Lower lobe of right lung (tissue), 2 donors: ENCODE measurements around the gene FEM1B. TPM values are rescaled to one million over a fixed set of nuclear protein-coding genes. Genes with fewer than 3 reads are reported as not detected.

Experiments used
- ATAC-seq, 2 donors: fragments of 200-7000 bp; cut with Tn5 transposase; one replicate each; pipeline ENCODE4 v1.9.1; 2020 to 2022; ENCODE audit warnings: mild to moderate bottlenecking in 2 of 2, moderate library complexity in 2 of 2
- DNase-seq: peaks from one replicate; pipeline ENCODE4 v3.0.0-alpha.2; 2020
- H3K27ac ChIP-seq: fragments of 200-600 bp; one replicate; pipeline ENCODE4 v1.8.0; 2022
- H3K27me3 ChIP-seq: fragments of 200-600 bp; one replicate; pipeline ENCODE4 v1.8.0; 2022; ENCODE audit warnings: low read depth
- H3K36me3 ChIP-seq: fragments of 200-600 bp; one replicate; pipeline ENCODE4 v1.8.0; 2022; ENCODE audit warnings: mild to moderate bottlenecking
- H3K4me1 ChIP-seq: fragments of 200-600 bp; one replicate; pipeline ENCODE4 v1.8.0; 2022
- H3K4me3 ChIP-seq: fragments of 200-600 bp; one replicate; pipeline ENCODE4 v1.8.0; 2022; ENCODE audit warnings: mild to moderate bottlenecking
- H3K9me3 ChIP-seq: fragments of 200-600 bp; one replicate; pipeline ENCODE4 v1.8.0; 2022
- intact Hi-C: fragments of 100-400 bp; cut with DNase I; formaldehyde crosslinking; loops from one replicate; pipeline ENCODE4 v1.11.0; 2022
- long read RNA-seq: library from polyadenylated mRNA; unstranded; transcript quantifications from one replicate; pipeline ENCODE4 v2.0.0, GENCODE V29; 2021
- total RNA-seq: library from RNA; stranded (reverse); fragmentation: NEBNext Ultra II Directional; extraction: Animal tissue kit (Norgen Biotek cat#: 25700); gene quantifications from one replicate; pipeline ENCODE4 v1.2.1, GENCODE V29; 2021
- TF ChIP-seq, protein P1 (sequence below): fragments of 200-600 bp; IDR thresholded peaks from one replicate; pipeline ENCODE4 v1.8.0; 2022; ENCODE audit warnings: antibody characterized with exemption, mild to moderate bottlenecking
- donor health status: DM: no; HTN: yes; CAD: no; lungs with severe emphysema.

The FEM1B gene
- 55.3 TPM for total RNA-seq
- long read RNA-seq, full-length matches to known transcripts = 27 of 35 reads
- long read RNA-seq, partial matches to known transcripts = 0 of 35 reads
- long read RNA-seq, other reads (novel, unspliced or antisense) = 8 of 35 reads

DNA sequence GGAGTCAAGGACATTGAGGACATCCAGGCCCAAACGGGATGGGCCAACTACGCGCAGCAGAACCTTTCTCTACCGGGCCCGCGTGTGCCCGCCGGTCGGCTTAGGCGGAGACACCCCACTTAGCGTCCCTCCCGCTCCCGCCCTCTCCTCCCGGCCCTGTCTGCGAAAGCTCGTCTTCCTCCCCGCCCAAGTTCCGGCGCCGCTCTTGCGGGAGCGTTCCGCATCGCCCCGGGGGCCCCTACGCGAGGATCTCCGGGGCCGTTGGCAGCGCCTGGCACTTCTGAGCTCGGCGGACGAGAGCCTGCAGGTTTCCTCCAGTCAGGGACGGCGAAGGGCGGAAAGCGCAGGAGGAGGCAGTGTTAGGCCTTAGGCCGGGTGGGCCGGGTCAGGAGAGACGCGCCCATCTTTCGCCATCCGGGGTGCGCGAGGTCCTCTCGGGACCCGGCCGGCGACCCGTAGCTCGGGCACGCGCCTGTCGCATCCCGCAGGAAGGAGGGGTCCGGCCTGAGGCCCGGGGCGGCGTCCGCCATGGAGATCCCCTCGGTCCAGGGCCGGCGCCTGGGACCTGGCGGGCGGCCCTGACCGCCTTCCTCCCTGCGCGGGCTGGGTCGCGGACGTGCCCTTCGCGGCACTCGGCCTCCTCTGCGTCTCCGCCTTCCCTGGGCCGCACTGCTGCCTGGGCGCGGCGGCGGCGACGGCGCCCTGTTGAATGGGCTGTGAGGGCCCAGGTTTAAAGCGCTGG lies at the start of gene FEM1B:
FEM1B (plus strand) TSS at position 143 of the 742 bp plus-strand sequence. CDS start 673 bp downstream, outside the sequence.
- H3K4me1 ChIP-seq = peaks cover 62% of the 10 kb centered on the region

DNA sequence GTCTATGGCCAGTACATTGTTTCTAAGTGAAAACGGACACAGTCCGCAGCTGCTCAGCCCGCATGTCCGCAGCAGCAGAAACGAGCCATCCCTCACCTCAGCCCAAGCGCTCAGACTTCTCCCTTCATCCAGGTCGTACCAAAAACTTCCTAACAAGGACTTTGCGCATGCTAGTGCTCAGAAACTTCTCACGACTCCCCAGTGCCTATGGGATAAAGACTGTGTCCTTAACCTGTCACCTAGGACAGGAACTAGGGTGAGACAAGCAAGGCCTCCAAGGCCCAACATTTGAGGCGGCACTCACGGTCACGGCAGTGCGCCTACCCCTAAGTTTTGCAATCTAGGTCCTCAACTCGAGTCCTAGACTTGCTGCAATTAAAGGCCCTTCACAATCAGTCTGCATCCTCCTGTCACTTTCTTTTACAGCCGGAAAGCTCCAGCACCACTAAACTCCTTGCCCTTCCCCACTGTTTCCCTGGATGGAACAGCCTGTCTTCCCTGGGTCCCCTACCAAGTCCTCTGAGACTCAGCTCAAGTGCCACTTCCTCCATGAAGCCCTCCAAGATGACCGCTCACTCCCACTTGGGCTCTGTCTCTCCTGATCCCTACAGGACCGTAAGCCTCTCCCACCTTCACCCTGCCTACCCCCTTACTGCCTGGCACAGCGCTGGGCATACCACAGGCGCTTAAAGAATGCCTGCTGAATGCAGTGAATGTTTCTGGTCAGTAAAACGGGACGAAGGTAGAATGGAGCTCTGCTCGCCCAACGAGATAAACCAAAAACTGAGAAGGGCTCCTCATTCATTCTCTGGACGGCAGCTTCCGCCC lies 49.2 kb upstream of the FEM1B start:
- TF ChIP-seq, protein P1, sequence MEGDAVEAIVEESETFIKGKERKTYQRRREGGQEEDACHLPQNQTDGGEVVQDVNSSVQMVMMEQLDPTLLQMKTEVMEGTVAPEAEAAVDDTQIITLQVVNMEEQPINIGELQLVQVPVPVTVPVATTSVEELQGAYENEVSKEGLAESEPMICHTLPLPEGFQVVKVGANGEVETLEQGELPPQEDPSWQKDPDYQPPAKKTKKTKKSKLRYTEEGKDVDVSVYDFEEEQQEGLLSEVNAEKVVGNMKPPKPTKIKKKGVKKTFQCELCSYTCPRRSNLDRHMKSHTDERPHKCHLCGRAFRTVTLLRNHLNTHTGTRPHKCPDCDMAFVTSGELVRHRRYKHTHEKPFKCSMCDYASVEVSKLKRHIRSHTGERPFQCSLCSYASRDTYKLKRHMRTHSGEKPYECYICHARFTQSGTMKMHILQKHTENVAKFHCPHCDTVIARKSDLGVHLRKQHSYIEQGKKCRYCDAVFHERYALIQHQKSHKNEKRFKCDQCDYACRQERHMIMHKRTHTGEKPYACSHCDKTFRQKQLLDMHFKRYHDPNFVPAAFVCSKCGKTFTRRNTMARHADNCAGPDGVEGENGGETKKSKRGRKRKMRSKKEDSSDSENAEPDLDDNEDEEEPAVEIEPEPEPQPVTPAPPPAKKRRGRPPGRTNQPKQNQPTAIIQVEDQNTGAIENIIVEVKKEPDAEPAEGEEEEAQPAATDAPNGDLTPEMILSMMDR = no peak
- DNase-seq (no peak), ATAC-seq (peak in 1 of 2 donors; percentile 0)
- Histone ChIP-seq H3K36me3 (no peaks in the 10 kb centered on the region), H3K4me3 (peak overlapping the region; percentile 96), H3K9me3 (no peaks in the 10 kb centered on the region), H3K27me3 (no peaks in the 10 kb centered on the region), H3K4me1 (peaks cover 19% of the 10 kb centered on the region), H3K27ac (peak overlapping the region; percentile 85)
- intact Hi-C loops = no loop called here

More for the DNA sequence above, at the start of gene FEM1B:
- Histone ChIP-seq H3K27me3 (no peaks in the 10 kb centered on the region), H3K9me3 (no peaks in the 10 kb centered on the region), H3K27ac (peak within 1 kb of the TSS; percentile 98), H3K4me3 (peak within 1 kb of the TSS; percentile 85), H3K36me3 (no peaks in the 10 kb centered on the region)
- DNase-seq = peak; percentile 95
- TF ChIP-seq, protein P1 = peak; percentile 49
- intact Hi-C loops = no loop called here
- ATAC-seq = peak; percentile 95 to 97

DNA sequence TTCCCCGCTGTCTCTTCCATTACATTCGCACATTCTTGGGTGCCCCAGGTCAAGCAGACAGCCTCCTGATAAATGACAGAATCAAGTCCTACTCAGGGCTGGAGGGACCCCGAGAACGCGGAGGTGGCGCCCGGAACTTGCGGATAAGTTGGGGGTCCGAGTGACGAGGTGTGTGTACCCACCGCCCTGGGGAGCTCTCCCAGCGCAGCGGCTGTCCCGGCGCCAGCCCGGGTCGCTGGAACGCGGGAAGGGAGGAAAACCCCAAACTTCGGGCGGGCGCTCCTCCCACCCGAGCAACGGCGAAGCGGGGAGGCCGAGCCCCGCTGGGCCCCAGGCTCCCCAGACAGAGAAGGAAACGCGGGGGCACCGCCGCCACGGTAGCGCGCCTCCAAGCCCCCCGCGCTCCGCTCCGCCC lies 48.6 kb upstream of the FEM1B start:
- ATAC-seq (peak; percentile 23 to 30), DNase-seq (peak; percentile 57)
- no peaks in the 10 kb centered on the region for H3K36me3 ChIP-seq
- H3K4me3 ChIP-seq = peak overlapping the region; percentile 96
- no peaks in the 10 kb centered on the region for H3K9me3 ChIP-seq
- no peaks in the 10 kb centered on the region for H3K27me3 ChIP-seq
- intact Hi-C loops = no loop called here
- peak overlapping the region; percentile 85 for H3K27ac ChIP-seq
- peaks cover 19% of the 10 kb centered on the region for H3K4me1 ChIP-seq
- TF ChIP-seq, protein P1 = no peak

DNA sequence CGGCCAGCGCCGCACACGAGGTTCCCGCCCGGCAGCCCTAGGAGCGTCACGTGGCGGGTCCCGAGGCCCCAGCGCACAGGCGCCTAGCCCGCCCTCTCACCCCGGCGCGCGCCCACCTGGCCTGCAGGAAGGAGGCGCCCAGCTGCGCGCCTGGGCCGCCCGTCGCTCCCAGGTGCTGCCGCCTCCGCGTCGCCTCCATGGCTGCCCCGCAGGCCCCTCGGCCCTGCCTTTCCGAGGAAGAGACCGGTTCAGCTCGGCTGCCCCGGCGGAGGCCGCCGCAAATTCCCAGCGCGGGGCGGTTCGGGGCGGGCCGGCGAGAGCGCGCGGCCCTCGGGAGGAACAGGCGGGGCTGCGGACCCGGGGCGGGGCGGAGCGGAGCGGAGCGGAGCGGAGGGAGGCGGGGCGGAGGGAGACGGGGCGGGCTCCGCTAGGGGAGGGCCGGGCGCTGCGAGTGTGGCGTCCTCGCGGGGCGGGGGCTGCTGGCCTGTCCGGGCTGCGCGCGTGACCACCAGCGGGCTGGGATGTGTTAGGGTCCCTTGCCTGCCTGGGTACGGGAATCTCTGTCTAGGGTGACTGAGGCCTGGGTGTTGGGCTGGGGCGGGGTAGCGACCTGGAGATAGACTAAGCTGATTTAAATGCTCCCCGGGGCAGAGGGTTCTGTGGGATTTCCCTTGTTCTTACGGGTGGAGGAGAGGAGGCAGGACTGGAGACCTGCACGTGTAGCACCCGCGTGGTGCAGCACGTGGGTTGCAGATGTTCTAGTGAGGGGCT lies 48.0 kb upstream of the FEM1B start, which contains the start of gene CLN6:
CLN6 (minus strand) TSS at position 343 of the 771 bp plus-strand sequence; CDS start at position 199, 144 bp downstream.
- Histone ChIP-seq H3K27ac (peak within 1 kb of the TSS; percentile 85), H3K27me3 (no peaks in the 10 kb centered on the region), H3K9me3 (no peaks in the 10 kb centered on the region), H3K4me3 (peak within 1 kb of the TSS; percentile 96), H3K4me1 (peaks cover 19% of the 10 kb centered on the region), H3K36me3 (no peaks in the 10 kb centered on the region)
- TF ChIP-seq, protein P1 = no peak
- ATAC-seq (peak; percentile 97 to 98), DNase-seq (peak; percentile 90)
- intact Hi-C loops = no loop called here
